Measurements from ENCODE around the gene REG4. TPM values are rescaled to one million over a fixed set of nuclear protein-coding genes. Genes with fewer than 3 reads are reported as not detected.

Gene REG4
- polyA plus RNA-seq, 2 of the 4 experiments (the other 2 are of a cell fraction): not detected

DNA sequence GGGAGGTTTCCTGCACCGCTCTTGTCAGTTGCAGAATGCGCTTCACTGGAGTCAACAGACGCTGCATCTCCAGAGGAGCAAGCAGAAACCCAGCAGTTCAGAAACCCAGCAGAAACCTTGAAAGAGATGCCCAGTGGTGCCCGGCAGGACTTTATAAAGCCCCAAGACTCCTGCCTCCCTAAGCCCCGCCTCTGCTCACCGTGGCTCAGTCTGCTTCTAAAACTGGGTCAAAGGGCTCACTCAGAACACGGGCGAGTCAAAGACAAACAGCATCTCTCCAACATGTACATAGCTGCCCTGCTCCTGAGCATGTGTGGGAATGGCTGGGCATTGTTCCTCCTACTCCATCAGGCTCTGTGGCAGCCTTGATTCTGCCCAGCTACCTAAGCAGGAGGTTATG is 42.5 kb downstream of the REG4 start, which contains the start of gene HMGCS2:
TSS of gene HMGCS2 (minus strand) at position 128 of the 400 bp plus-strand sequence. CDS start at position 67, 61 bp downstream.
- no peak within 1 kb of the TSS for H3K4me2 ChIP-seq
- no peak for DNase-seq (ENCODE audit: low read depth in 1 of 2, low spot score in 1 of 2)
- no peak within 1 kb of the TSS for H3K4me3 ChIP-seq

DNA sequence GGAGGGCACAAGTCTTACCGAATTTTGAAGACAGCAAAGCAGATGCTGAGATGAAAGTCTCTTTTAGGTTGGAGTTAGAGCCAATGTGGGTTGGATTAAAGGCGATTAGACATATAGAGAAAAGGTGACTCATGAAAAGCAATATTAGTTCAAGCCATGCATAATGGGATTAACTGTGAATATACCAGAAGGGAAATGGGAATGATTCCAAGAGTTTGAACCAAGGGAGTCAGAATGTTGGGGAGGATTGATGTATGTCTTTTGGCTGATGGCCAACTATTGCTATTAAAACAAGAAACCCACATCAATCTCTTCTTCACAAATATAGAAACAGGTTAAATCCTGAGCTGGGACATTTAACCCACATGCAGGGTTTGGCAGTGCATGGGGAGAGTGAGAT is 43.8 kb downstream of the REG4 start:
- no peak overlapping the region for H3K4me2 ChIP-seq
- H3K27ac ChIP-seq: no peak overlapping the region
- no peak for TF ChIP-seq SREBF2 (IDR thresholded peaks at IDR 0.05)
- no peak for TF ChIP-seq POLR2AphosphoS2 (conservative IDR thresholded peaks at IDR 0.05; ENCODE audit: low read length)
- no peak for TF ChIP-seq RNF2 (IDR thresholded peaks at IDR 0.05; ENCODE audit: borderline replicate concordance, low read depth)
- no peak for TF ChIP-seq RARB (CRISPR knock-in tag; IDR thresholded peaks at IDR 0.05)
- TF ChIP-seq EHF (CRISPR knock-in tag; IDR thresholded peaks at IDR 0.05): no peak
- TF ChIP-seq CBX8 (IDR thresholded peaks at IDR 0.05): no peak
- TF ChIP-seq, protein P1, sequence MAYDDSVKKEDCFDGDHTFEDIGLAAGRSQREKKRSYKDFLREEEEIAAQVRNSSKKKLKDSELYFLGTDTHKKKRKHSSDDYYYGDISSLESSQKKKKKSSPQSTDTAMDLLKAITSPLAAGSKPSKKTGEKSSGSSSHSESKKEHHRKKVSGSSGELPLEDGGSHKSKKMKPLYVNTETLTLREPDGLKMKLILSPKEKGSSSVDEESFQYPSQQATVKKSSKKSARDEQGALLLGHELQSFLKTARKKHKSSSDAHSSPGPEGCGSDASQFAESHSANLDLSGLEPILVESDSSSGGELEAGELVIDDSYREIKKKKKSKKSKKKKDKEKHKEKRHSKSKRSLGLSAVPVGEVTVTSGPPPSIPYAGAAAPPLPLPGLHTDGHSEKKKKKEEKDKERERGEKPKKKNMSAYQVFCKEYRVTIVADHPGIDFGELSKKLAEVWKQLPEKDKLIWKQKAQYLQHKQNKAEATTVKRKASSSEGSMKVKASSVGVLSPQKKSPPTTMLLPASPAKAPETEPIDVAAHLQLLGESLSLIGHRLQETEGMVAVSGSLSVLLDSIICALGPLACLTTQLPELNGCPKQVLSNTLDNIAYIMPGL (CRISPR knock-in tag; IDR thresholded peaks at IDR 0.05; ENCODE audit: borderline replicate concordance): no peak
- TF ChIP-seq RFX5 (IDR thresholded peaks at IDR 0.05): no peak
- TF ChIP-seq MAZ (IDR thresholded peaks at IDR 0.05; ENCODE audit: borderline replicate concordance, low read depth, low read length): no peak
- TF ChIP-seq, protein P2, sequence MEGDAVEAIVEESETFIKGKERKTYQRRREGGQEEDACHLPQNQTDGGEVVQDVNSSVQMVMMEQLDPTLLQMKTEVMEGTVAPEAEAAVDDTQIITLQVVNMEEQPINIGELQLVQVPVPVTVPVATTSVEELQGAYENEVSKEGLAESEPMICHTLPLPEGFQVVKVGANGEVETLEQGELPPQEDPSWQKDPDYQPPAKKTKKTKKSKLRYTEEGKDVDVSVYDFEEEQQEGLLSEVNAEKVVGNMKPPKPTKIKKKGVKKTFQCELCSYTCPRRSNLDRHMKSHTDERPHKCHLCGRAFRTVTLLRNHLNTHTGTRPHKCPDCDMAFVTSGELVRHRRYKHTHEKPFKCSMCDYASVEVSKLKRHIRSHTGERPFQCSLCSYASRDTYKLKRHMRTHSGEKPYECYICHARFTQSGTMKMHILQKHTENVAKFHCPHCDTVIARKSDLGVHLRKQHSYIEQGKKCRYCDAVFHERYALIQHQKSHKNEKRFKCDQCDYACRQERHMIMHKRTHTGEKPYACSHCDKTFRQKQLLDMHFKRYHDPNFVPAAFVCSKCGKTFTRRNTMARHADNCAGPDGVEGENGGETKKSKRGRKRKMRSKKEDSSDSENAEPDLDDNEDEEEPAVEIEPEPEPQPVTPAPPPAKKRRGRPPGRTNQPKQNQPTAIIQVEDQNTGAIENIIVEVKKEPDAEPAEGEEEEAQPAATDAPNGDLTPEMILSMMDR (IDR thresholded peaks at IDR 0.05): no peak
- no peak for TF ChIP-seq TFCP2L1 (CRISPR knock-in tag; IDR thresholded peaks at IDR 0.05)
- TF ChIP-seq, protein P3, sequence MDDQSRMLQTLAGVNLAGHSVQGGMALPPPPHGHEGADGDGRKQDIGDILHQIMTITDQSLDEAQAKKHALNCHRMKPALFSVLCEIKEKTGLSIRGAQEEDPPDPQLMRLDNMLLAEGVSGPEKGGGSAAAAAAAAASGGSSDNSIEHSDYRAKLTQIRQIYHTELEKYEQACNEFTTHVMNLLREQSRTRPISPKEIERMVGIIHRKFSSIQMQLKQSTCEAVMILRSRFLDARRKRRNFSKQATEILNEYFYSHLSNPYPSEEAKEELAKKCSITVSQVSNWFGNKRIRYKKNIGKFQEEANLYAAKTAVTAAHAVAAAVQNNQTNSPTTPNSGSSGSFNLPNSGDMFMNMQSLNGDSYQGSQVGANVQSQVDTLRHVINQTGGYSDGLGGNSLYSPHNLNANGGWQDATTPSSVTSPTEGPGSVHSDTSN (IDR thresholded peaks at IDR 0.05): no peak
- no peak for TF ChIP-seq HDAC2 (IDR thresholded peaks at IDR 0.05)
- no peak for TF ChIP-seq JUN (IDR thresholded peaks at IDR 0.05)
- no peak for TF ChIP-seq POLR2A (IDR thresholded peaks at IDR 0.05; ENCODE audit: low read length)
- TF ChIP-seq, protein P4, sequence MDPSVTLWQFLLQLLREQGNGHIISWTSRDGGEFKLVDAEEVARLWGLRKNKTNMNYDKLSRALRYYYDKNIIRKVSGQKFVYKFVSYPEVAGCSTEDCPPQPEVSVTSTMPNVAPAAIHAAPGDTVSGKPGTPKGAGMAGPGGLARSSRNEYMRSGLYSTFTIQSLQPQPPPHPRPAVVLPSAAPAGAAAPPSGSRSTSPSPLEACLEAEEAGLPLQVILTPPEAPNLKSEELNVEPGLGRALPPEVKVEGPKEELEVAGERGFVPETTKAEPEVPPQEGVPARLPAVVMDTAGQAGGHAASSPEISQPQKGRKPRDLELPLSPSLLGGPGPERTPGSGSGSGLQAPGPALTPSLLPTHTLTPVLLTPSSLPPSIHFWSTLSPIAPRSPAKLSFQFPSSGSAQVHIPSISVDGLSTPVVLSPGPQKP (IDR thresholded peaks at IDR 0.05; ENCODE audit: low read depth, low read length): no peak
- no peak for TF ChIP-seq NFE2L2 (conservative IDR thresholded peaks at IDR 0.05; ENCODE audit: low read length)
- TF ChIP-seq HEYL (CRISPR knock-in tag; IDR thresholded peaks at IDR 0.05): no peak
- peaks cover 8% of the 10 kb centered on the region; the same call in 1 of the 3 replicates for H3K4me1 ChIP-seq
- H3K4me3 ChIP-seq: no peak overlapping the region
- WGBS (ENCODE audit: missing lambda C conversion rate): 14% methylated on average over 2 of the region's 2 CpGs
- ATAC-seq (no peak), DNase-seq (ENCODE audit: low read depth in 1 of 2, low spot score in 1 of 2) (no peak), FAIRE-seq (no peak)
- H3K9me3 ChIP-seq: no peaks in the 10 kb centered on the region
- POLR2A ChIA-PET: no interaction called here
- CTCF ChIA-PET: interaction anchor here (0.6 kb wide), 1 partner anchor 12 kb away, joined by 3 read pairs; no protein-coding TSS in a partner anchor

More for the DNA sequence above, 42.5 kb downstream of the REG4 start, which contains the start of gene HMGCS2:
- TF ChIP-seq, protein P1 (CRISPR knock-in tag; IDR thresholded peaks at IDR 0.05; ENCODE audit: borderline replicate concordance): no peak
- no peak for TF ChIP-seq PHF8 (IDR thresholded peaks at IDR 0.05; ENCODE audit: borderline replicate concordance, low read depth)
- TF ChIP-seq, protein P5, sequence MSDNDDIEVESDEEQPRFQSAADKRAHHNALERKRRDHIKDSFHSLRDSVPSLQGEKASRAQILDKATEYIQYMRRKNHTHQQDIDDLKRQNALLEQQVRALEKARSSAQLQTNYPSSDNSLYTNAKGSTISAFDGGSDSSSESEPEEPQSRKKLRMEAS (IDR thresholded peaks at IDR 0.05): no peak
- TF ChIP-seq HEYL (CRISPR knock-in tag; IDR thresholded peaks at IDR 0.05): no peak
- Histone ChIP-seq H3K27ac (no peak within 1 kb of the TSS), H3K4me1 (peaks cover 8% of the 10 kb centered on the region; the same call in 1 of the 3 replicates), H3K9me3 (no peaks in the 10 kb centered on the region)
- ChIA-PET CTCF (no interaction called here), POLR2A (no interaction called here)
- WGBS (ENCODE audit: missing lambda C conversion rate): 40% methylated on average over 8 of the region's 8 CpGs
- FAIRE-seq (no peak), ATAC-seq (no peak)
